PC-9 (cell line): ENCODE measurements around the gene ARPP19.
"Not testable (repeated sequence)": the region's sequence is repeated elsewhere in the genome, so short reads cannot be mapped to it uniquely, and the experiment has no call there.

Experiments
- EZH2 ChIP-seq: fragments of 200-600 bp; sonication (generic); IDR thresholded peaks from 2 replicates; pipeline ENCODE4 v1.8.0; 2017; ENCODE audit warnings: antibody characterized with exemption, low read depth
- TF ChIP-seq, protein P1 (sequence below): fragments of 200-600 bp; sonication (generic); conservative IDR thresholded peaks from 2 replicates; pipeline ENCODE4 v1.6.1; 2017; ENCODE audit warnings: mixed run types, antibody characterized with exemption, mild to moderate bottlenecking, moderate library complexity

DNA sequence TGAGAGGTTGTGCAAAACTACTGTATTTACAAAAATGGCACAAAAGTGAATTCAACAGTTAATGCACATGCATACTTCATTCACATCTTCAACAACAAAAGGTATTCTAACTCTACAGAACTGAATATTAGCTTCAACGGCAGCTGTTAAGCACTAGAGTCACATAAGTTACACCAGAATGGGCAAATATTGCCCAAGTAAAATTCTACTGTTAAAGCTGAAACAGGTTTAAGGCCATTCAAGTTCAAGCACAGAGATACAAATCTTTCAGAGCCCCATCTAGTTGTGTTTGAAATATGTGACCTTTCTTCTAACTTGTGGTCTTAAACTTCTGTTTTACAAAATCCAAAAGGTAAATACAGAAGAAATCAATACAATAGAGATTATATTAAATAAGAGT lies 17.6 kb downstream of the ARPP19 start:
- TF ChIP-seq, protein P1, sequence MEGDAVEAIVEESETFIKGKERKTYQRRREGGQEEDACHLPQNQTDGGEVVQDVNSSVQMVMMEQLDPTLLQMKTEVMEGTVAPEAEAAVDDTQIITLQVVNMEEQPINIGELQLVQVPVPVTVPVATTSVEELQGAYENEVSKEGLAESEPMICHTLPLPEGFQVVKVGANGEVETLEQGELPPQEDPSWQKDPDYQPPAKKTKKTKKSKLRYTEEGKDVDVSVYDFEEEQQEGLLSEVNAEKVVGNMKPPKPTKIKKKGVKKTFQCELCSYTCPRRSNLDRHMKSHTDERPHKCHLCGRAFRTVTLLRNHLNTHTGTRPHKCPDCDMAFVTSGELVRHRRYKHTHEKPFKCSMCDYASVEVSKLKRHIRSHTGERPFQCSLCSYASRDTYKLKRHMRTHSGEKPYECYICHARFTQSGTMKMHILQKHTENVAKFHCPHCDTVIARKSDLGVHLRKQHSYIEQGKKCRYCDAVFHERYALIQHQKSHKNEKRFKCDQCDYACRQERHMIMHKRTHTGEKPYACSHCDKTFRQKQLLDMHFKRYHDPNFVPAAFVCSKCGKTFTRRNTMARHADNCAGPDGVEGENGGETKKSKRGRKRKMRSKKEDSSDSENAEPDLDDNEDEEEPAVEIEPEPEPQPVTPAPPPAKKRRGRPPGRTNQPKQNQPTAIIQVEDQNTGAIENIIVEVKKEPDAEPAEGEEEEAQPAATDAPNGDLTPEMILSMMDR, result not testable (repeated sequence)
- not testable (repeated sequence) for TF ChIP-seq EZH2
